ENCODE results near the gene GALNT18.

- TF ChIP-seq REST (IDR thresholded peaks at IDR 0.05; ENCODE audit: low read depth) = no peak
- no peak for TF ChIP-seq CEBPB (IDR thresholded peaks at IDR 0.05)
- TF ChIP-seq RAD21 (IDR thresholded peaks at IDR 0.05; ENCODE audit: low read depth) = no peak
- no peak for TF ChIP-seq TAF1 (IDR thresholded peaks at IDR 0.05; ENCODE audit: low read depth)
- no peak for TF ChIP-seq MAX (IDR thresholded peaks at IDR 0.05)
- TF ChIP-seq NFIC (IDR thresholded peaks at IDR 0.05) = no peak
- no peak for TF ChIP-seq TCF12 (IDR thresholded peaks at IDR 0.05; ENCODE audit: low read depth)
- no peak for TF ChIP-seq EP300 (IDR thresholded peaks at IDR 0.05; ENCODE audit: borderline replicate concordance)
- TF ChIP-seq FOXM1 (IDR thresholded peaks at IDR 0.05; ENCODE audit: borderline replicate concordance, low read depth) = no peak
- no peak for TF ChIP-seq ZBTB7A (IDR thresholded peaks at IDR 0.05; ENCODE audit: low read depth)
- TF ChIP-seq TEAD4 (IDR thresholded peaks at IDR 0.05) = no peak
- TF ChIP-seq EGR1 (IDR thresholded peaks at IDR 0.05) = no peak
- TF ChIP-seq YY1 (IDR thresholded peaks at IDR 0.05; ENCODE audit: low read depth) = no peak
Measured at GRCh38 chr11:11421509-11421908, 200.3 kb downstream of the GALNT18 start.

All from Ishikawa (cell line).